T-helper 2 cell (primary cell): ENCODE results near the gene OR7G3.

Source experiments
- DNase-seq, 5 experiments: peaks; one replicate each; pipeline versions ENCODE4 v3.0.0 to v3.0.0-alpha.2; 2012 to 2022
- total RNA-seq, 2 donors: gene quantifications; one replicate each; lab custom pipeline; 2026; lab: John Stamatoyannopoulos, UW

OR7G3 gene
- 0 reads per million in 2 donors for total RNA-seq

- no peak for DNase-seq
These were observed at the start of gene OR7G3 for GRCh38 chr19:9126900-9127405. Gene OR7G3, minus strand, starts transcription at chr19:9126950. Its CDS starts 0 bp downstream, at chr19:9126950.

GRCh38 chr19:9175326-9175725, 48.6 kb upstream of the OR7G3 start:
- DNase-seq, result no peak

DNA sequence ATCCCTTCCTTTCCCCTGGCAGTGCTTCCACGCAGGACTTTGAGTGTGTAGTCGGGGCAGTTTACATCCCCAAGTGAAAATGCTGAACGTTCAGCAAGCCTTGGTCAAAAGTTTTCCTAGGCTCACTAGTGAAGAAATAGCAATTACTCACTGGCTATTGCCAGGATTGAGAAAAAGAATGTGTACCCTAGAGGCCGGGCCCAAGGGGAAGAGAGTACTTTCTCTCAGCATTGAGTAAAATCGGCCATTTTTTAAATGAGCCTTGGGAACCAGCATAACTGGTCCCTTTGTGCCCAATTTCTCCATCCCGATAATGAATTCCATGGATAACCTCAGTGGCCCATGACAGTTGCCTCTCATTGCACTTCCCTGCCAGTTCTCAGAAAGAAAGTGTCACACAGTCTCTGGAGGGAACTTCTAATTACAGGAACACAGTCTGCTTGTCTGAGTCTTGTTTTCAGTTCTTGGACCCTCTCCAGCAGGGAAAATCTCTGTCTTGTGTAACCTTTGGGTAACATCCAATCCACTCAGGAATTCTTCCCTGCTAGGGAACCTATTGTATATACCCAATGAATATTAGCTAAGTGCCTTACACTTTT, 44.7 kb upstream of the OR7G3 start:
- DNase-seq, result no peak

- DNase-seq, result no peak
These were observed 40.1 kb upstream of the OR7G3 start for GRCh38 chr19:9166846-9167245.

GRCh38 chr19:9165261-9165660, 38.5 kb upstream of the OR7G3 start:
- DNase-seq, result no peak

- no peak for DNase-seq
These were observed 34.7 kb upstream of the OR7G3 start for GRCh38 chr19:9161427-9161826.

DNA sequence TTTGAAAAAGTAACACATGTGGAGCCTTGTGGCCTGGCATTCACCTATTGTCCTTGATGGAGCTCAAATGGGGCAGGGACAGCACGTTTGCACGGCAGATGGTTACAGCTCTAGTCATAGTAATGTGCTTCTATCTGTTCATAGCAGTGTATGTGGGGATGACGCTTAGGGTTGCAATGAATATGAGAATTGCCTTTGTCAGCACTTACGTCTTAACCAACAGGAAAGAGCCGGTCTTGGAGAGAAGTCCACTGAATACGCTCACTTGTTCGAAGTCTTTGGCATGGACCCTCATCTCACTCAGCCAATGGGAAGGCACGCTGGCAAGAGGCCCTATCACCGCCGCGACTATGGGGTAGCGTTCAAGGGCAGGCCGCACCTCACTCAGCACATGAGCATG, 33.1 kb upstream of the OR7G3 start:
- DNase-seq, result no peak

DNA sequence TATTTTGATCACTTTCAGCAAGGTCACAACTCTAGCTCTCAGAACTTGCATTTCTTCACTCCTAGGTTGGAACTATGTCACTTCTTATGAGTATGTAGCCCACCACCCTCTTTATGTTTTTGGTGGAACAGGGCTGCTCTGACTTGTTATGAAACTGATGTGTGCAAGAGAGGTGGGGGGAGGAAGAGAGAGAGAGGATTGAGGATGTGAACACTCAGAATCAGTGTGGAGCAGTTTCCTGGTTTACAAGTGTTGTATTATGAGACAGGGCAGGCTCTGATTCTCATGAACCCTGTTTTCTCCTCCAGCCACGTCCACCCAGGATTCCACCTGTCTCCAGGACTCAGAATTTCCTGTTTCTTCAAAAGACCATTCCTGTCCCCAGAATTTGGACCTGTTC, 29.6 kb upstream of the OR7G3 start:
- DNase-seq, result no peak

DNA sequence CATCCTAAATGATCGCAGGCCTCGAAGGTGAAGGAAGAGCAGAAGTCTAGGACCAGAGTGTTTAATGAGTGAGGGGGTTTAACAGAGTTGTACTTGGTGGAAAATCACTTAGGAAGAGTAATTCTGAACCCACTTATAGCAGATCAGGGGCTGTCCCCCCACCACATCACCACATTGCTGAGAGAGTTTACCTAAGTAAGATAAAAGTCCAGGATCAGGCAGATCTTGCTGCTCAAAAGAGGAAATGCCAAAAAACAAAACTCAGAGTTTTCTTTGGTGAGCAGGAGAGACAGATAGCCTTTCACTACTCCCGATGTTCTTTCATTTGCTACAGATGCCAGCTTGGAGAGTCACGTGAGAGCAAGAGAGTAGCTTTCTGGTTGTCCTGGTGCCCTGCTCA, 28.8 kb upstream of the OR7G3 start:
- no peak for DNase-seq

DNA sequence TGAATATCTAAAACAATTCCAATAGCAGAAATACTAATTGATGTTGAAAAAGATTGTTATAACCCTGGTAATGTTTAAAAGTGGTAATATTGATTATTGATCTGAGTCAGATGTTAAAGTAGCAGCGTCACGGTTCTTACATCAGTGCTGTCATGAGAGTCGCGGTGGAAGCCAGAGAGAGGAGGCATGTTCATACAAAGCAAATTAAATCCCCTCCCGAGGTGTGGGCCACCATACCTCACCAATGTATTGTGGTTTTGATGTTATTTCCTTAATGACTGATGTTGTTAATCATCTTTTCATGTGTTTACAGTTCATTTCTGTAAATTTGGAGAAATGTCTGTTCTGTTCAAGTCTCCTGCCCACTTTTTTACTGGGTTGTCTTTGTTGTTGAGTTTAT, 24.6 kb upstream of the OR7G3 start:
- DNase-seq, result no peak

- DNase-seq, result no peak
These were observed 23.9 kb upstream of the OR7G3 start for GRCh38 chr19:9150650-9151049.

DNA sequence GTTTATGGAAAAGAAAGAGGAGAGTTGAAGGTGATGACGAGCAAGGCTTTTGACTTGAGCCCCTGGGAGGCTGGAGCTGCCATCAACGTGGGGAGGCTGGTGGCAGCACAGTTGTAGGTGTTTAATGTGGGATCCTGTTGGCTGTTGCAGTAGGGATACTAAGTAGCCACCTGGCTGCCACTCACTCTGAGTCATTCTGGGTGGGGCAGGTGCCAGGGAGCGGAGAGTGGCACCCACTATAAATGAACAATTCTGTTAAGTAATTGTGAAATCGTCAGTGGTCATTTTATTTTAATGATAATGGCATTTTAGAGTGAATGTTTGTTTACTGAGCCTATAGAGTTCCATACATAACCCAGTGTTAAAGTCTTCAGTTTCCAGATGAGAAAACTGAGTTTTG, 23.2 kb upstream of the OR7G3 start:
- DNase-seq, result no peak

GRCh38 chr19:9148697-9149096, 21.9 kb upstream of the OR7G3 start:
- no peak for DNase-seq

DNA sequence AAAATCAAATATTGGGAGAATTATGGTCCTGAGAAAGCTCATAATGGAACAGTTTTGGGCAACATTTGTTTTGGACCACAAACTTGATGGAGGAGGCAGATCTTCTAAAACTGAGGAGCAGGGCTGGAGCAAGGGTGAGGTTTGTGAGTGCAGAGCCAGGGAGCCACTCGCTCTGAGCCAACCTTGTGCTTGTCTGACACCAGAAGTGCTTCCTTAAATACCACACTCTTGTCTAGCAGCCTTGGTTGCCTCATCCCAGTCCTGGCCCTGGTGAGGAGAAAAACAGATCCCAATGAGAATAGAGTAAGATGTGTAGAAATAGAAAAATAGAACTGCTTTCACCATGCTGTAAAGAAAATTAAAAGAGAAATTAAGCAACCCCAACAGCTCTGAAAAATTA, 20.1 kb upstream of the OR7G3 start:
- no peak for DNase-seq

DNA sequence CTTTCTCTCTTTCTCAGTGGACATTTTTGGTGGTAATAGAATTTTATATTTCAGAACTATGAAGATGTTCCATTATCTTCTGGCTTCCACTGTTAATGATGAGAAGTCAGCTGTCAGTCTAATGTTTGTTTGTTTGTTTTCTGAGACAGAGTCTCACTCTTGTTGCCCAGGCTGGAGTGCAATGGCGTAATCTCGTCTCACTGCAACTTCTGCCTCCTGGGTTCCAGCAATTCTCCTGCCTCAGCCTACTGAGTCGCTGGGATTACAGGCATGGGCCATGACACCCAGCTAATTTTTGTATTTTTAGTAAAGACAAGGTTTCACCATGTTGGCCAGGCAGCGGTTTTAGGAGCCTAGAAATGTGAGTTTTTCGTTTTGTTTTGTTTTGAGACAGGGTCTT, 18.2 kb upstream of the OR7G3 start:
- DNase-seq, result peak in 1 of 5 experiments; percentile 19

DNA sequence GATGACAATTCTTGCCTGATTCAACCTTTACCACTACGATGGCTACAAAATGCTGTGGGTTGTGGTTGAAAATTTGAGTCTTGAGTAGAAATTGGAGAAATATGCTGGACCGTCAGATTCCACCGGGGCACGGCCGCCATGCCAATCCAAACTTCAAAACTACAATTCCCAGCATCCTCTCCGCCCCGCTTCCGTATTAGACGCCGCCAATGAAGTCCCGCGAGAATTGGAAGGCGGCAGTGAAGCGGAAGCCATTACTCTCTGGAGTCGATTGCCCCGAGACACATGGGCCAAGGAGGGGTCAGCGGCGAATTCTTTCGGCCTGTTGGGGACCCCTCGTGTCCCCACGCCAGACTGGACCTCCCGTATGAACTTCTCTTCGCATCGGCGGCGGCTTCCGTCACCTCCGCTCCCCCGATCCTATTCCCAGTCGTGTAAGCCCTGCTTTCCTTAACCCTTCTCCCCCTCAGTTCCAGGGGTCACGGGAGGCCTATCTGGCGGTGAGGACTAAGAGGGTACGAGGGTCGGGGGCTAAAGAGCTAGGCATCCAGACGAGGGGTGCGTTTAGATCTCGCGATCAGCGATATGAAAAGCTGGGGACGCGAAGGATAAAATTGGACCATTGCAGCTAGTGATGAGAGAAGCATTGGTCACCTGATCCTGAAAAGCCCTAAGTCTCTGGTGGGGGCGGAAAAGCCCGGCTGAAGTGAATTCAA, 13.6 kb upstream of the OR7G3 start, which contains the start of gene ZNF317:
Gene ZNF317 (plus strand): TSS at position 239 of the 716 bp plus-strand sequence. CDS start 15,620 bp downstream, outside the sequence.
- peak; percentile 60 to 94 (median 84) for DNase-seq

- no peak for DNase-seq
These were observed 12.9 kb upstream of the OR7G3 start for GRCh38 chr19:9139609-9140158.

GRCh38 chr19:9132422-9132821, 5.7 kb upstream of the OR7G3 start:
- no peak for DNase-seq

- DNase-seq, result peak in 1 of 5 experiments; percentile 6
These were observed 4.2 kb upstream of the OR7G3 start for GRCh38 chr19:9130965-9131364.

DNA sequence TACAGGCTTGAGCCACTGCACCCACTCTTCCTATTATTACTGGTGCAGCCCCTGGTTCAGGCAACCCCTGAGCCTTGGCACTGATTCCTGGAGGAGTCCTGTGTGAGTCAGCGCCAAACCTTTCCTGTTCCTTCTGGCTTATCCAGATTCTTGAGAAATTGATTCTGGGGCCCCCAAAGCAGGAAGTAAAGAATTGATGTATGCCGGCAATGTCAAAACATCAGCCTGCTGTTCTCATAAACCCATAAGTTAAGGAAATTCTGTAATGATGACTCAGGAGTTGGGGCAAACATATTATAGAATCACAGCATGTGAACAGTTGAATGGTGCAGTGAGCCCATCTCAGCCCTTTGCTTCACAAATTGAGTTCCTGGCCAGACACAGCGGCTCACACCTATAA, 1.4 kb upstream of the OR7G3 start:
- DNase-seq, result no peak

GRCh38 chr19:9116547-9116946, 10.2 kb downstream of the OR7G3 start:
- no peak for DNase-seq

GRCh38 chr19:9115307-9115813, 11.4 kb downstream of the OR7G3 start, which contains the start of gene OR7G1:
Gene OR7G1, minus strand, starts transcription at chr19:9115763. Its CDS starts 0 bp downstream, at chr19:9115763.
- no peak for DNase-seq

GRCh38 chr19:9109959-9110358, 16.8 kb downstream of the OR7G3 start:
- DNase-seq, result no peak

DNA sequence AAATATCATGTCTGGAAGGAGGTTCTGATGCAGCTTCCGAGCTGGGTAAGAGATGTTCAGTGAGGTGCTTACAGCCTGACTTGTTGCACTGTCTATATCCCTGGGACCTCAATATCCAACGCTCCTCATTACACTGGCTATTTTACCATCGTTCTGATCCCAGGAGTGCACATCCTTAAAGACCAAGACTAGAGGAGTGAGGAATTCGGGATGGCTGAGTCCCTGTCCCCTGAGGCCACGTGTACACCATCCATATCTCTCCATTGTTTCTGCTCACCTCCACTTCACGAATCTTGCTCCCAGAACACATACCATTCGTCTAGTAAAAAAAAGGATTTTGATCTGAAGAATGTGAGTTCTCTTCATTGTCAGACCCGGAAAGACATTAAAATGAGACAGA, 19.4 kb downstream of the OR7G3 start, which contains the start of gene OR7G2:
Gene OR7G2 (minus strand): TSS at position 101 of the 400 bp plus-strand sequence. CDS start 4,232 bp downstream, outside the sequence.
- no peak for DNase-seq
